Left cardiac atrium (tissue), 4 donors: ENCODE results near the gene BCAS4. TPM values are rescaled to one million over a fixed set of nuclear protein-coding genes. Genes with fewer than 3 reads are reported as not detected.
"Not testable (repeated sequence)": the region's sequence is repeated elsewhere in the genome, so short reads cannot be mapped to it uniquely, and the experiment has no call there.

ENCODE experiments used
- ATAC-seq, 2 donors: fragments of 200-7000 bp; cut with Tn5 transposase; one replicate each; pipeline ENCODE4 v1.9.1; 2020; ENCODE audit warnings: mild to moderate bottlenecking in 2 of 2, moderate library complexity in 2 of 2
- DNase-seq: peaks from one replicate; pipeline ENCODE4 v3.0.0-alpha.2; 2020
- intact Hi-C, 2 donors: fragments of 100-400 bp; cut with DNase I; formaldehyde crosslinking; loops; one replicate each; pipeline versions ENCODE4 v1.14.1 to v1.15.1; 2022 to 2023
- total RNA-seq, 2 donors: library from RNA; stranded (reverse); fragmentation: NEBNext Ultra II Directional; extraction: Animal tissue kit (Norgen Biotek cat#: 25700); gene quantifications; one replicate each; pipeline ENCODE4 v1.2.1, GENCODE V29; 2021
- donor health status: DM: no; HTN: yes; CAD: no.
- donor health status: DM: no; HTN: yes; CAD: no; lungs with severe emphysema.
- donor health status: DM: yes; HTN: yes; CAD: no.
- donor health status: Dilated cardiomyopathy.

Gene BCAS4
- total RNA-seq, 2 donors from 2014 or later: 1.2 to 3.3 TPM

DNA sequence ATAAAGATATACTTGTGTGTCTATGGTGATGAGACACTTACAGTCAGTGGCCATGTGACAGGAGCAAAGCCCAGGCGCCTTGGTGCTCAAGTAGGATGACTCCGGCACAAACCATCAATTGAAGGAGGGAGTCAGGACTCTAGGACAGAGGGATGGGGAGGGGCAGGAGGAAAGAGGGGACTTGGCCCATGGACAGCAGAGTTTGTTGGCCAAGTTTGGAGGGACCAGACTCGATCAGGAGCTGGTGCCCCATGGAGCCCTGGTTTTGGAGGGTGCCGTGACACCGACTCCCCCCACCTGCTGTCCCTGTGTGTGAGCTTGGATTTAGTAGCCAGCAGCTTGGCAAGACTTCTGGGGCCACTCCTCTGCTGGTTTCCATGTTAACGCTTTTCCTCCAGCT is 70.3 kb downstream of the BCAS4 start:
- DNase-seq (no peak), ATAC-seq (no peak)
- intact Hi-C loops: no loop called here

DNA sequence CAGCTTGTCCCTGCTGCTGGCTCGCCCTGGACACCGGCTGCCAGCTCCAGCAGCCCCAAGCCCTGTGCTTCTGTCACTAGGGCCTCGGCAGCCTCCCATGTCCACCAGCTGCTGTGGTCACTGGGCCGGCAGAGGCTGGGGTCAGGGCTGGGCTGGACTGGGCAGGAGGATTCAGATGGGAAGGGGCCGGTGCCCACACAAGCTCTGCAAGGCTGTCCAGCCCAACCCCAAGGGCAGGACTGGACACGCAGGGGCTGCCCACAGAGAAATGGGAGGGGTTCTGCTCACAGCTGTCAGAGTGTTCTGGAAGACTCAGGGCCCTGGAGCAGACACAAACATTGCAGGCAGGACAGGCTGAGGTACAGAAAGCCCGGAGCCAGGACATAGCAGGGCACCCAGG is 70.7 kb downstream of the BCAS4 start:
- ATAC-seq: no peak
- intact Hi-C loops: no loop called here
- no peak for DNase-seq

DNA sequence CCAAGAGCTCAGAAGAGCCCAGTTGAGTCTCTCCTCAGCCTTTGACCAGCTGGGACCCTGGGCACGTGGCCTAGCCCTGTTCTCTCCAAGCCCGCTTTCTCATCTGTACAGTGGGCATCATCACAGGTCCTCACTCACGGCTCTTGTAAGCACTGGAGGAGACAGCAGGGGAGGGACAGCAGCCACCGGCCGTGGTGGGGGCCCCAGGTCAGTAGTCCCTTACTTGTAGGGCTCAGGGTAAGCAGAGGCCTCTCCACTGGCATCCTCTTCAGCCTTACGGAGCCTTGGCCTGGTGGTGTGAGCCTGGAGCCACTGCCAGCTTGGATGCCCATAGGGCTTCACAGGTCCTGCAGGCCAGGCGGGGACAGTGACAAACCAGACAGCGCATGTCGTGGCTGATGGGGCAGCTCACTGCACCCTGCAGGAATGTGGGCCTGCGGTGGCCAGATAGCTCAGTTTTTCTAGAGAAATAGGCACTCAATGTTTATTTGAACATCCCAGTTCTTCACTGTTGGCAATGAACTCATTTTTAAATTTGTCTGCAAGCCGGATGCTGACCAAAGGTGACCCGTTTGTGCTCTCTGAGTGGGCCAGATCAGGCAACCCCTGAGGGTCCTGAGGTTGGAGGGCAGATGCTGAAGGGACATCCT is 71.3 kb downstream of the BCAS4 start:
- no peak for DNase-seq
- intact Hi-C loops: no loop called here
- no peak for ATAC-seq

DNA sequence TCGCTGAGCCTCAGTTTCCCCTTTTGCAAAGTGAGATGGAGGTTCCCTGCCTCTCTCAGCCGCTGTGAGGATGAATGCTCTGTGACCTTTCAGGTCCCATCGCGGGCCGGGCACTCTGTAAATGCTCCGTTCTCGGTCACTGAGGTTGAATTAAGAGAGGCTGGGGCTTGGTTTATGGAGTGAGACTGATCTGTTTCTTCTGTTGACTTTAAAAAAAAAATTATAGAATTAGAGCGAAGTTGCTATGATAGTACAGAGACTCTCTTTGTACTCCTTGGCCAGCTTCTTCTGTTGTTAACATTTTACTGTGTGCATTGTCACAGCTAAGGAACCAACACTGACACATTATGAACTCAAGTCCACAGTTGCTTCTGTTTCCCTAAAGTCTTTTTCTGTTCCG is 72.0 kb downstream of the BCAS4 start:
- DNase-seq (no peak), ATAC-seq (no peak)
- intact Hi-C loops: no loop called here

DNA sequence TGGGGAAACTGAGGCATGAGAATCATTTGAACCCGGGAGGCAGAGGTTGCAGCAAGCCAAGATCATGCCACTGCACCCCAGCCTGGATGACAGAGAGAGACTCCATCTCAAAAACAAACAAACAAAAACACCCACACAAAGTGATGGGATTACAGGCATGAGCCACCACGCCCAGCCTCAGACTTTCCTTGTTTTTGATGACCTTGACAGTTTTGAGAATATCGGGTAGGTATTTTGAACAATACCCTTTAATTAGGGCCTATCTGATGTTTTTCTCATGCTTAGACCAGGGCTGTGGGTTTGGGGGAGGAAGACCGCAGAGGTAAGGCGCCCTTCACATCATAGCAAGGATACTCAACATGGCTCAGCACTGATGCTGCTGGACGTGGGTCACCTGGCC is 72.9 kb downstream of the BCAS4 start:
- no peak for ATAC-seq
- intact Hi-C loops: no loop called here

DNA sequence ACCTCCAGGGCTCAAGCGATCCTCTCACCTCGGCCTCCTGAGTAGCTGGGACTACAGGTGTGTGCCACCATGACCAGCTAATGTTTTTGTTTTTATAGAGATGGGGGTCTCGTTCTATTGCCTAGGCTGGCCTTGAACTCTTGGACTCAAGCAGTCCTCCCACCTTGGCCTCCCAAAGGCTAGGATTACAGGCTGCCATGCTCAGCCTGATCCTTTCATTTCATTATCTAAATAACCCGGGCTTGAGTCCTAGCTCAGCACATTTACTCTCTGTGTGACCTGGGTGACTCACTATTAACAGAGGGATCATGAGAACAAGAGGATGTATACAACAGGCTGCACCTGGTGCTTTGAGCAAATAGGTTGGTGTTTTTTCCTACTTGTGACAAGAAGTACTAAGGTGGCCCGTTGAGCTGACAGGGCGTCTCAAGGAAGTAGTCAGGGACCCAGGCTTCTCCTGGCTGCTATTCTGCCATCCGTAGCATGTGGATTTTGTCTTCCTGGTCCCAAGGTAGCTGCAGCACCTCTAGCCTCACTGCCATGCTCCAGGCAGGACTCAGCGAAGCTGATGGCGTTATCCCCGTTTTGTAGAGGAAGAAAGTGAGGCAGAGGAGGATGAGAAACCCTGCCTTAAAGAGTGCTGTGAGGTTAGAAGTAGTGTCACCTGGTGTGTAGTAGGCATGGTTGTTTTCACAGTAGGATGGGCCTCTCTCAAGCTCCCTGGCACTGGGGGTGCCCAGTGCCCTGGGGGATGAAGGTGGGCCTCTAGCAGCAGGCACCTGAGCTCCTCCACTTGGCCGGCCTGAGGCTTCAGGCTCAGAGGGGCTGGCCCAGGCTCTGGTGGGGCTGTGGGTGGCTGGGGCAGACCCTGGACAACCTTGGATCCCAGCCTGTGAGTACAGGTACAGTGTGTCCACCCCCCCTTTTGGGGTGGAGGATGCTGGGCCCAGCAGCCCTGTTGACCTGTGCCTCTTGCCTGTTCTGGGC is 73.9 kb downstream of the BCAS4 start:
- no peak for DNase-seq
- no peak for ATAC-seq
- intact Hi-C loops: no loop called here

More for the DNA sequence above, 72.9 kb downstream of the BCAS4 start:
- no peak for DNase-seq

DNA sequence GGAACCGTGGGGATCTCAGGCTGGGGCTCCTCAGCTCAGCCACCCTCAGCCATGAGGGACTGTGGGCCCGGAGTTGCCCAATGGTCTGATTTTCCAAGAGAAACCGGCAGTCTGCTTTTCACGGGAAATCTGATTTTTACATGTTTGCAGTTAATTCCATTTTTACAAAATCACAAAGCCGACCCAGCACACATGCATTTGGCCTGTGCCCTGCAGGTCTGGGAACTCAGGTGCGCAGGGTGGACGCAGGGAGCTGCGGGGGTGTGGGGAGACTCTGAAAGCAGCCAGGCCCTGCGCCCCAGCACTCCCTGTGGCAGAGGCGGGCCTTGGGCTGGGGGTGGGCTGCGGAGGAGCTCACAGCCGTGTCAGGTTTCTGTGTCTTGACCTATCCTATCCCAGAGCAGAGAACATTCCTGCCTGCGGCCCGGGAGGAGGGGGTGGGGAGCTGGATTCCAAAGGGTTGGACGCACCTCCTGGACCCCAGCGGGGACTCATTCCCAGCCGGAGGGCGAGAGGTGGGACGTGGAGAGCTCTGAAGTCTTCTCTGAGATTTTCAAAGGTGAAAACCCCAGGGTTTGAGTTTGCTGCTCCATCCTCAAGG is 75.8 kb downstream of the BCAS4 start:
- DNase-seq: no peak
- ATAC-seq: peak; percentile 71 to 73
- intact Hi-C loops: no loop called here

DNA sequence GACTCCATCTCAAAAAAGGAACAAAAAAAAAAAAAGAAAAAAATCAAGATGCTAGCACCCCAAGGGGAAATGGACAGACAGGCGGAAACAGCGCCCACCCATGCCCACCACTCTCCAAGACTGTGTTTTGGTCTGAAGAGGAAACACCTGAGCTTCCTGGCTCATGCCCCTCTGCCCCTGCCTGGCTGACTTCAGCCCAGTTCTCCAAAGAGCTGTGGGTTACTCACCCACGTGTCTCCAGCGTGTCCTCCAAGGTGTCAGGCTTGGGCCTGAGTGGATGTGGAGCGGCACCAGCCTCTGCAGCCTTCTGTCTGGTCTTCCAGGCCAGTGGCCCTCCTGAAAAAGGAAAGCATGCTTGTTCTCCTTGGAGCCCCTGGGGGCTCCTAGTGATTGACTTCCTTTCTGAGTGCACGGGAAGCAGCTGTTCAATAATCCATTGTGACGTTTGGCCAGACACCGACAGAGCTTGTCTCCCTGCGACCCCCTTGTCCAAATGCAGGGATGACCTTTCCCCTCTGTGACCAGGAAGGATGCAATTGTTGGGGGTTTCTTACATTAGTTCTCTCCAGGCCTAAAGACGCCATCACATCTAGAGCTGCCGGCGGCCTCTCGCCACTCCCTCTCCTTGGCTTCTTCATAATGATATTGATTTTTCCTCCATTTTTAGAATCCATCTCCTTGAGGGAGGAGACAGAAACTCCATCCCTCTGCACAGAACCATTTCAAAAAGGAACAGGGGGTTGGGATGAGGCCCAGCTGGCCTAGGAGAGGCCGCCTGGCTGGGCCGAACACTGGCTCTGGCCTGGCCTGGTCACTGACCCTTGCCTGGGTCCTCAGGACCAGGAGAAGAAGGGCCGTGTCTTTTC is 77.9 kb downstream of the BCAS4 start:
- intact Hi-C loops: no loop called here
- no peak for DNase-seq
- no peak for ATAC-seq

DNA sequence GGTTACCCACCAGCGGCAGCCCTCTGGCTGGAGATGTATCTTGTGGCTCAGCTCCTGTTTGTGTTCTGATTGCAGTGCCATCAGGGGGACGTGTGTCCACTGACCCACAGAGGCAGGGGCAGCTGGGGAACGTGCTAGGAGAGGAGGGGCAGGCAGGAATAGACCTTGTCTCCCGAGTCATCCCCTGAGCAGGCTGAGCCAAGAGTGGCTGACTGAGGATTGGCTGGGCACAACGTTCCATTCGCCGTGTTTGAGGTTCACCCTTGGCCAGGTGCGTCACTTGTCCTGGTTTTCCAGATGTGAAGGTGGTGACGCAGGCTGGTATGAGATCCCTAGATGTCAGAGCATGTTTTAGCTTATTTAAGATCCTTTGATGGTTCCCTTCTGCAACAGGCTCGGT is 78.7 kb downstream of the BCAS4 start:
- intact Hi-C loops: no loop called here
- DNase-seq (no peak), ATAC-seq (no peak)

DNA sequence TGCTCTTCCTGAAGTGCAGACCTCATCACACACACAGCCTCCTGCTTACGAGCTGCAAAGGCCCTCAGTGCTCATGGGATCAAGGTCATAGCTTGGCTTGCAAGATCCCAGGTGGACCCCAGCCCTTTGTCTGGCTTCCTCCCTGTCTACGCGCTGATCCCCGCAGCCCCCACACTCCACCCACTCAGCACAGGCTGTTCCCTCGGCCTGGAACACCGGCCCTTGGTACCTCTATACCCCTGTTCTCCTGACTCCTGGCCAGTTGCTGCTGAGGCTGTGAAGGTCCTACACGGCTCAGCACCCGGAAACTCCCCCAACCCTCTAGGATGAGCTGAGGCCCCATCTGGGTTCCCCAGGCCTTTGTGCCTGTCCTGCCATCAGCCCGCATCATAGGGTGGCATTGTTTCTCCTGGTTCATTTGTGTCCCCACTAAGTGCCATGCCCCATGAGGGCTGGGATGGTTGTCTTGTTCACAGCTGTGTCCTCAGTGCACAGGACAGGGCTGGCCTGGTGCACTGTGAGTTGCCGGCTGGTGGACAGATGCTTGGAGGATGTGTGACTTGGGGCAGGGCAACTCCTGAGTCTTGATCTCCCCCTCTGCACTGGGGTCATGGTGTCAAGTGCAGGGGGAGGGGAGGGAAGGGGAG is 79.4 kb downstream of the BCAS4 start:
- intact Hi-C loops: no loop called here
- no peak for ATAC-seq
- no peak for DNase-seq

DNA sequence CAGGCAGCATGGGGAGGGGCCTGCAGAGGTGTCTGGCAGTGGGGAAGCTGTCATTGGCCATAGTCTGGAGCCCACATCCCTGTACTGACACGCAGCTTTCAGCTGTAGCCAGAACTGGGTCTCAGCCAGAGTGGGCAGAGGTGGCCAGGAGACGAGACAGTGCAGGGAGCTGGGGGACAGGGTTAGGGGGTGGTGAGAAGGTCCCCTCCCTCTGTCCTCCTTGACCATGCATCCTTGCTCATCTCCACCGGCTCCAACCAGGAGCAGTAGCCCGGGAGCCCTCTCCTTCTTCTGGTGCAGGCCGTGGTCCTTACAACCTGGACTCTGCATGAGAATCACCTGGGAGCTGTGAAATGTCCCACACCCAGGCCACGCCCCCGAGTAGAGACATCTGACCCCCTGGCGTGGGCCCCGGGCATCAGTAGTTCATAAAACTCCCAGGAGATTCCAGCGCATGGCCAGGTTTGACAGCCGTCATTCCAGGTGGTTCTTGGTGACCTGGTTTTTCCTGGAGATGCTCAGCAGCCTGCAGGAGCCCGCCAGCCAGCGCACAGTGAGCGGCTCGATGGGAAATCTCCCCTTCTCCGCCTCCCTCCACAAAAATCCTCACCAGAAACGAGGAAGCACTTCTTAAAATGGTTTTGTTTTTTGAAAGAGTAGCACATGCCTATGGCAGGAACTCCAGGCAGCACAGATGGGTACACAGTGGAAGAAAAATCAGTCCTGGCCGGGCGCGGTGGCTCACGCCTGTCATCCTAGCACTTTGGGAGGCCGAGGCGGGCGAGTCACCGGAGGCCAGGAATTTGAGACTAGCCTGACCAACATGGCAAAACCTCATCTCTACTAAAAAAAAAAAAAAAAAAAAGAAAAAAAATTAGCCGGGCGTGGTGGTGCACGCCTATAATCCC is 80.2 kb downstream of the BCAS4 start:
- ATAC-seq: no peak
- intact Hi-C loops: no loop called here

DNA sequence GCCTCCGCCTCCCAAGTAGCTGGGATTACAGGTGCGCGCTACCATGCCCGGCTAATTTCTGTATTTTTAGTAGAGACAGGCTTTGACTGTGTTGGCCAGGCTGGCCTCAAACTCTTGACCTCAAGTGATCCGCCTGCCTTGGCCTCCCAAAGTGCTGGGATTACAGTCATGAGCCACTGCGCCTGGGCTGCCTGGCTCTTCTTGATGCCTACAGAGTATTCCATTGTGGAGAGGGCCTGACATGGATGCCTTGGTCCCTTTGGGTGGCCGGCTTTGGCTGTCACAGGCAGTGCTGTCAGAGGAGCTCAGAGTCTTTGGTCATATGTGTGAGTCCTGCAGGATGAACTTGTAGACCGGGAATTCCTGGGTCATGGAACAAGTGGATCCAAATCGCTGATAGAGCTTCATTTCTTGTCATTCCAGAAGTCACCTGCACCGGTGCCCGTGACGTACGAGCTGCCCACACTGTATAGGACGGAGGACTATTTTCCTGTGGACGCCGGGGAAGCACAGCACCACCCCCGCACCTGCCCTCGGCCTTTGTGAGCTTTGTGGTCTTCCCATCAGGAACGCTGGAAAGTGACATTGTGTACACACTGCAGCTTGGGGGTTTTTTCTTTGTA is 81.3 kb downstream of the BCAS4 start:
- ATAC-seq: no peak
- intact Hi-C loops: no loop called here
- no peak for DNase-seq

More for the DNA sequence above, 80.2 kb downstream of the BCAS4 start:
- DNase-seq: no peak

DNA sequence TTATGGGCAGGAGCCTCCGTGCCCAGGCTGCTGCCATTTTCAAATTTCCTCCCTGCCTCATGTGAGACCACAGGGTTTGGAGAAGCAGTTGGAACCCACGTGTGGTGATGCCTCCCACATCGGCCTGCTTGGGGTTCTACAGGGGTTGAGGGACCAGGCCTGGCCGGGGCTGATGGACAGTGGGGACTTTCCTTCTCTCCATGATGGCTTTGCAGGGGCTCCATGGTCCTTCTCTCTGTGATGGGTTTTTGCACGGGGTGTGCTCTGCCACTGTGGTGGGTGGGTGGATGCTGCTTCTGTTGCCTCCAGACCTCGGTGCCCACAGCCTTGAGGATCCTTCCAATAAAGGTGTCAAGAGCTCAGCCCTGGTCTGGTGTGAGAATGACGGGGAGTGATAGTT is 82.0 kb downstream of the BCAS4 start:
- DNase-seq: no peak
- intact Hi-C loops: no loop called here
- ATAC-seq: no peak

DNA sequence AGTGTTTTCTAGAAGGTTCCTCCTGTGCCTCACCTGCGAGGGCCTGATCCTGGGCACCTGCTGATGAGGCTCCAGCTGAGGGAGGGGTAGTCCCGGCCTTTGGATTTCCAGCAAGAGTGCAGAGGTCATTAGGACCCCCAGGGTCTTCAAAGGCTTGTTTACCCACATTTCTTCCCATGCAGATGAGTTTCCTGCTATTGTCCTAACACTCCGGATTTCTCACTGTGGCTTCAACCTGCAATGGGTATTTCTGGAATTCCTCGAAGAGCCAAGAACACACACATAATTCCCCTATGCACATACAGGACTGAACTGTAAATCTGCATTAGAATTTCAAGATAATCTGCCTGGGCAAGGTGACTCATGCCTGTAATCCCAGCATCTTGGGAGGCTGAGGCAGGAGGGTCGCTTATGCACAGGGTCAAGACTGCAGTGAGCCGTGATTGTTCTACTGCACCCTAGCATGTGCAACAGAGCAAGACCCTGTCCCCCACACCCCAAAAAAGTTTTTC is 82.4 kb downstream of the BCAS4 start:
- intact Hi-C loops: no loop called here
- DNase-seq: no peak
- ATAC-seq: no peak

DNA sequence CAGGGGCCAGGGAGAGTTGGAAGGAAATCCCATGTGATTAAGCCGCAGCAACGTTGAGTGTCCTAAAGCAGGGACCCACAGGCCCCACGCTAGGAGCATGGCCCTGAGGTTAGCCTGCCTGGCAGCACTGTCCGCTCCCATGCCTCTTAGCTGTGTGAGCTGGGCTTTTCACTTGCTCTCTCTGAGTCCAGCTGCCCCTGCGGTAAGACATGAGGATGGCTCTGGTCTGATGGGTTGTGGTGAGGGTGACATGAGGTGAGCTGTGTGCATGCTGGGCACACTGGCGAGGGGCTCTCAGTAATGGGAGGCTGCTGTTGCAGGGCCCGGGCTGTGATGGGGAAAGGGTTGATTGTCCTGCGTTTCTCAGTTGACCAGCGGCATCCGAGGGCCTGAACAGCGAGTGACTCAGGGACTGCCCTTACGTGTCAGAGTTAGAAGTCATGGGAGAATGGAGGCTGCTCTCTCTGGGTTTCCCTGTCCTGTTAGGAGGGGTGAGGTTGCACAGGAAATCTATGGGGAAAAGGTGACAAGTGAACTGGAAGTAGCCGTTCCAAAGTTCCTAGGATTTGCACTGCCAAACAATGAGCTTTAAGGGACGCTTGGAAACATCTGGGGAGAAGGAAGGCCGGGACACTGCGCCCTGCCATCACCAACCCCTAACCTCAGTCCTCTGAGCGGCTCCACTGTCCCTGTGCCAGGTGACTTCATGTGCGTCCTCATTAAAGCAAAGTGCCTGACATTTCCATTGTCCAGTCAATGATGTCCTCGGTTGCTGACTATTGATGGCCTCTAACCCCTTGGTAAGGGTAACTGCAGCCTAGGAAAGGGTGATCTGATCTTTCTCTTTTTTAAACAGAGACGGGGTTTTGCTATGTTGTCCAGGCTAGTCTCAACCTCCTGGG is 85.0 kb downstream of the BCAS4 start:
- DNase-seq (no peak), ATAC-seq (no peak)
- intact Hi-C loops: no loop called here

DNA sequence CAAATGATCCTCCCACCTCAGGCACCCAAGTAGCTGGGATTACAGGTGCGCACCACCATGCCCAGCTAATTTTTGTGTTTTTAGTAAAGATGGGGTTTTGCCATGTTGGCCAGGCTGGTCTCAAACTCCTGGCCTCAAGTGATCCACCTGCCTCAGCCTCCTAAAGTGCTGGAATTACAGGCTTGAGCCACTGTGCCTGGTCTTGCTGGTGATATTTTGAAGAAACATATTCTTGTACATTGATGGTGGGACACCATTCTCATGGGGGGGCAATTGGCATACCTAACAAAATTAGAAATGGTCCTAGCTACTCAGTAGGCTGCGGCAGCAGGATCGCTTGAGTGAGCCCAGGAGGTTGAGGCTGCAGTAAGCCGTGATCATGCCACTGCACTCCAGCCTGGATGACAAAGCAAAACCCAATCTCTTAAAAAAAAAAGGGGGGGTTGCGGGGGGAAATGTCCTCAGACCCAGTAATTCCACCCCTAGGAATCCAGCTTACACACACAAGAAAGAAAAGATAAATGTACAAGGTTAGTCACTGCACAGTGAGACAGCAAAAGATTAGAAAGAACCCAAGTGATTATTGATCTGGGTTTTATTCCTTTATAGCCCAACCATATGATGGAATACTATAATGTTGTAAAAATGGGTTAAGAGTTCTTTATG is 87.0 kb downstream of the BCAS4 start:
- ATAC-seq, intact Hi-C loops, DNase-seq: not testable (repeated sequence)
